ENCODE results near the gene PHC2. TPM values are rescaled to one million over a fixed set of nuclear protein-coding genes. Genes with fewer than 3 reads are reported as not detected.

PHC2 gene
- total RNA-seq, 4 donors from 2014 or later = 77.8 to 81.3 (median 79.5) TPM

DNA sequence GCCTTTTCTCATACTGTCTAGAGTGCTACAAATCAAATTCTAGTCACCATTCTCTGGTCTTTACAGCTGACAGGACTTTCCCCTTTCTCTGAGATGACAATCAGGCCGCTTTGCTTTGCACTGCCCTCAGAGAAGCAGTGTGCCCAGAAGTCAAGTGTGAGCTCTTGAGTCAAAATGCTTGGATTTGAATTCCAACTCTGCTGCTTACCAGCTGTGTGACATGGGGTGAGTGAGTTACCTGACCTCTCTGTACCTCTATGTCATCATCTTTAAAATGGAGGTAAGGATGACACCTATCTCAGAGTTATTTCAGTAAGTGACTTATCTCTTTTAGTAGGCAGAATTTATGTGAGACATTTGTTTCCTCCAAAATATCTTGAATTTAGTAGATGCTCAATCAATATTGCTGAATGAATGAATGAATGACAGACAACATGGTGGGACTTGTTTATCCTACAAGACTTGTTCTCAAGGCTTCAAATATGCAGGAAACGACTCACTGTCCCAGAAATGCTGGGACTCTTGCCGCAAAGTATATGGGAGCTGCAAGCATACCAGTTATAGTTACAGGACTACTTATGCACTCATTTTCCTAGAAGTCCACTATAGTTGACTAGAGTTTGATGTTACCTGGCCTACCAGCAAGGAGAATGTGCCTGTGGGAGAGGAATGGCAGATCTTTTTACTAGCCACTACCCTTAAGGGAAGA lies 71.9 kb downstream of the PHC2 start:
- H3K27ac ChIP-seq = no peak overlapping the region
- DNase-seq (ENCODE audit: low spot score in 2 of 2) = no peak
- 94% methylated on average over 3 of the region's 3 CpGs for WGBS
- H3K27me3 ChIP-seq = no peaks in the 10 kb centered on the region
- no peak overlapping the region for H3K4me3 ChIP-seq
- no peak for TF ChIP-seq EP300 (IDR thresholded peaks at IDR 0.05)
- TF ChIP-seq POLR2AphosphoS5 (IDR thresholded peaks at IDR 0.05) = no peak
- no peak for TF ChIP-seq POLR2A (IDR thresholded peaks at IDR 0.05)
- no peak for TF ChIP-seq CTCF (IDR thresholded peaks at IDR 0.05)
- H3K36me3 ChIP-seq = peaks cover 9% of the 10 kb centered on the region
- H3K9me3 ChIP-seq = no peaks in the 10 kb centered on the region
- H3K4me1 ChIP-seq = peaks cover 11% of the 10 kb centered on the region

DNA sequence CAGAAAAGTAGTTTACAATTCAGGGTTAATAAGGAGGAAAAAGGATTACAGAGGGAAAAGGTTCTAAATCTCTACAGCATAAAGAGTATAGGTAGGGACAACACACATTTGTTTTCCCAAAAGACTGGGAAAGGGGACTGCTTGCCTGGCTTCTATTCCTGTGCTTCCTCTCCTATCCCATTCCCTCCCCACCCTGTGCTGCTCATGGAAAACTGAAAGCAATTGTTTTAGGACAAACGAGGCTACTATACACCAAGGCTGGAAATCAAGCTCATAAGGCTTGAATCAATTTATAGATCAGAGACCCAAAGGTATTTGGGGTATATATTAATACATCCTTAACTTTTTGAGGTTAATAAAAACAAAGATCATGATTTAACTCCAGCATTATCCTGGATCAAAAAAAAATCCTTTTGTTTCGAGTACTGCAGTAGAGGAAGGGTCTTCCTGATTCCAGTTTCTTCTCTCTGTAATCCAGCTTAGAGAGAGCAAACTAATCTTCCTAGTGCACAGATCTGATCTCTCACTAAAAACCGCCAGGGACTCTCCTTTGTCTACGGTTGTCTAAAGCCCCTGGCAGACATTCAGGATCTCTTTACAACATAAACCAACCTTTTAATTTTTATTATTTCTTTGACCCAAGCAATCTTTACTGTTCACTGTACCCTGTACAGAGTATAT lies 72.6 kb downstream of the PHC2 start:
- H3K36me3 ChIP-seq = peaks cover 9% of the 10 kb centered on the region
- peaks cover 4% of the 10 kb centered on the region for H3K4me1 ChIP-seq
- H3K4me3 ChIP-seq = no peak overlapping the region
- no peak for DNase-seq (ENCODE audit: low spot score in 2 of 2)
- no peak for TF ChIP-seq CTCF (IDR thresholded peaks at IDR 0.05)
- H3K27ac ChIP-seq = no peak overlapping the region
- 68% methylated on average over 4 of the region's 4 CpGs for WGBS
- H3K27me3 ChIP-seq = no peaks in the 10 kb centered on the region
- no peaks in the 10 kb centered on the region for H3K9me3 ChIP-seq

DNA sequence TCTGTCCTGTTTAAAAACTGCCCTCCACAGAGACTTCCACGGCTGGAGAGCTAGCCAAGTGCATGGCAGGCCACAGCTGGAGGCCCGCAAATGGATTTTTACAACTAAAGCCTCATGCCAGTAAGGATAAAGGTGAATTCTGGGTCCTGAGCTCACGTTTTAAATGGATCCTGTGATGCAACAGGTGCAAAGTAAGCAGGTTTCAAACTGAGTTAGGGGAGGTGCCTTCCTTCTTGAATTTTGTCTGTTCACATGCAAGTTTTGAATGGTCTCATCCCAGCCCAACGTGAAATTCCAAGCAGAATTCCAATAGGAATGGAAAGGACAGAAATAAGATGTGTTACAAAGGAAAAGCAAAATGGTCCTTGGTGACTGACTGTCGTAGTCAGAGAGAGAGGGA lies 73.8 kb downstream of the PHC2 start:
- Histone ChIP-seq H3K27me3 (no peaks in the 10 kb centered on the region), H3K4me1 (no peaks in the 10 kb centered on the region), H3K36me3 (peaks cover 9% of the 10 kb centered on the region), H3K27ac (no peak overlapping the region), H3K4me3 (no peak overlapping the region), H3K9me3 (no peaks in the 10 kb centered on the region)
- DNase-seq (ENCODE audit: low spot score in 2 of 2) = peak in 1 of 2 donors; percentile 12
- TF ChIP-seq CTCF (IDR thresholded peaks at IDR 0.05) (no peak), POLR2A (IDR thresholded peaks at IDR 0.05) (no peak), EP300 (IDR thresholded peaks at IDR 0.05) (no peak), POLR2AphosphoS5 (IDR thresholded peaks at IDR 0.05) (no peak)
- WGBS = over 99% methylated on average over 5 of the region's 5 CpGs

DNA sequence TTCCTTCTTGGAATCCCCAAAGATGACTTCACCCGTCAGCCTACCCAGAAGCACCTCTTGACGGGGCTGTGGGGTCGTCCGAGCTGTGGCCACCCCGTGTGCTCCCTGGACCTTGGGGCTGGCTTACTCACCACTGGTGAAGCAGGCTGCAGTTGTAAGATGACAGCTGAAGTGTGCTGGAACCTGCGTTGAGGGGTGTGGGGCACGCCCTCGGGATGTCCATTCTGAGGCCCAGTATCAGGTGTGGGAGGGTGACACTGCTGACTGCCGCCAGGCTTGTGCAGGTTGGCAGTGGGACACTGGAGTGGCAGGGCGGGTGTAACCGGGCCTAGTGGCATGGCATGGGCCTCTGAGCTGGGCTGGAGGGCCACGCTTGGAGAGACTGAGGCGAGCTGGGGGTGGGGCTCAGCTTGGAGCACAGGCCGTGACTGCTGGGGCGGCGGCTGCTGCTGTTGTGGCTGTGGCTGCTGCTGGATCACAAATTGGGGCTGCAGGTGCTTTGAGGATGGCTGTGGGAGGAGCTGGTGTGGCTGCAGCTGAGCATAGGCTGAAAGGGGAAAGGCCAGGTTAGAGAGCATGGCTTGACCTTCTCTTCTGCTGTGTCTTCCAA lies 76.1 kb downstream of the PHC2 start:
- Histone ChIP-seq H3K27me3 (no peaks in the 10 kb centered on the region), H3K9me3 (no peaks in the 10 kb centered on the region), H3K36me3 (peaks cover 9% of the 10 kb centered on the region), H3K27ac (no peak overlapping the region), H3K4me1 (peaks cover 10% of the 10 kb centered on the region), H3K4me3 (no peak overlapping the region)
- WGBS = 94% methylated on average over 15 of the region's 16 CpGs
- peak in 1 of 2 donors; percentile 55 for DNase-seq (ENCODE audit: low spot score in 2 of 2)
- TF ChIP-seq POLR2A (IDR thresholded peaks at IDR 0.05) (no peak), CTCF (IDR thresholded peaks at IDR 0.05) (no peak), POLR2AphosphoS5 (IDR thresholded peaks at IDR 0.05) (no peak), EP300 (IDR thresholded peaks at IDR 0.05) (no peak)

DNA sequence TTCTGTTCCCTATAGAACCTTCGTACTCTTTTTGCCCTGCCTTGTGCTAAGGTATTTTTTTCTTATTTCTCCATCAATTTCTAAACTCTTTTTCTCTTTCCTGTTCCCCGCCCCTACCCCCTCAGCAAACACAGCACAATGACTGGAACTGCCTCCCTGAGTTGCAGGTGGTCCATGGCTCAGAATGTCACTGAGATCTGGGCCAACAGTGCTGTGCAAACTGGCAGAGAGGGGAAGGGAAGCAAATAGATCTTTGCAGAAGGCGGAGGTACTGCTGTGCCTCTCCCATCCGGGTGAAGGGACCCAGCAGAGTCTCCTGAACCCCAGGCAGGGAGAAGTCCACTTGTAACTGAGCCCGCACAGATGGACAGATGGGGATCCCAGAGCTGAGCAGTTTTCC lies 77.4 kb downstream of the PHC2 start:
- WGBS = 90% methylated on average over 5 of the region's 5 CpGs
- no peak overlapping the region for H3K4me3 ChIP-seq
- peaks cover 14% of the 10 kb centered on the region for H3K4me1 ChIP-seq
- TF ChIP-seq CTCF (IDR thresholded peaks at IDR 0.05) = no peak
- TF ChIP-seq POLR2A (IDR thresholded peaks at IDR 0.05) = no peak
- TF ChIP-seq POLR2AphosphoS5 (IDR thresholded peaks at IDR 0.05) = no peak
- no peak for TF ChIP-seq EP300 (IDR thresholded peaks at IDR 0.05)
- DNase-seq (ENCODE audit: low spot score in 2 of 2) = peak in 1 of 2 donors; percentile 40
- H3K27me3 ChIP-seq = no peaks in the 10 kb centered on the region
- no peaks in the 10 kb centered on the region for H3K9me3 ChIP-seq
- peaks cover 9% of the 10 kb centered on the region for H3K36me3 ChIP-seq
- H3K27ac ChIP-seq = no peak overlapping the region
